Measurements from ENCODE around the gene GAS6.

The GAS6 gene

DNA sequence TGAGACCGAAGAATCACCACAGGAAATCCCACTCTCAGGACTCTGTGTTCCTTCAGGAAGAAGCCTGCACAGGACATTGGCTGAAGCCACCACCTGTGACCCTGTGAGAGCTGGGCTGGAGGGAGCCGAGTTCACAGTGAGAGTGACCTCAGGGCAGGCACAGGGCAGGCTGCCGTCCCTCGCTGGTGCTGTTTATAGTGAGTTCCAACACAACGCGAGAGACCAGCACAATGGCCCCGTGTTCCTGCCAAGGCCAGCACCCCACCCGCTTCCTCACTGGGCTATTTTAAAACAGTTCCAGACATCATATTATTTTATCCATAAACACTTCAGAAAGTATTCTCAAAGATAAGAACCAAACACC, 18.4 kb upstream of the GAS6 start:
- no peak for TF ChIP-seq EZH2phosphoT487 (conservative IDR thresholded peaks at IDR 0.05; ENCODE audit: low read length)
- TF ChIP-seq, protein P1, sequence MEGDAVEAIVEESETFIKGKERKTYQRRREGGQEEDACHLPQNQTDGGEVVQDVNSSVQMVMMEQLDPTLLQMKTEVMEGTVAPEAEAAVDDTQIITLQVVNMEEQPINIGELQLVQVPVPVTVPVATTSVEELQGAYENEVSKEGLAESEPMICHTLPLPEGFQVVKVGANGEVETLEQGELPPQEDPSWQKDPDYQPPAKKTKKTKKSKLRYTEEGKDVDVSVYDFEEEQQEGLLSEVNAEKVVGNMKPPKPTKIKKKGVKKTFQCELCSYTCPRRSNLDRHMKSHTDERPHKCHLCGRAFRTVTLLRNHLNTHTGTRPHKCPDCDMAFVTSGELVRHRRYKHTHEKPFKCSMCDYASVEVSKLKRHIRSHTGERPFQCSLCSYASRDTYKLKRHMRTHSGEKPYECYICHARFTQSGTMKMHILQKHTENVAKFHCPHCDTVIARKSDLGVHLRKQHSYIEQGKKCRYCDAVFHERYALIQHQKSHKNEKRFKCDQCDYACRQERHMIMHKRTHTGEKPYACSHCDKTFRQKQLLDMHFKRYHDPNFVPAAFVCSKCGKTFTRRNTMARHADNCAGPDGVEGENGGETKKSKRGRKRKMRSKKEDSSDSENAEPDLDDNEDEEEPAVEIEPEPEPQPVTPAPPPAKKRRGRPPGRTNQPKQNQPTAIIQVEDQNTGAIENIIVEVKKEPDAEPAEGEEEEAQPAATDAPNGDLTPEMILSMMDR (IDR thresholded peaks at IDR 0.05; ENCODE audit: insufficient read depth, low read length, poor library complexity, severe bottlenecking), result no peak
- no peak overlapping the region for H3K4me3 ChIP-seq (ENCODE audit: insufficient read depth, low read length, poor library complexity, severe bottlenecking)
- no peak overlapping the region for H3K4me2 ChIP-seq (ENCODE audit: low read depth, low read length, poor library complexity, severe bottlenecking)
- no peaks in the 10 kb centered on the region for H3K27me3 ChIP-seq (ENCODE audit: low read length)
- no peaks in the 10 kb centered on the region for H3K79me2 ChIP-seq (ENCODE audit: insufficient read depth, low read length)
- no peak overlapping the region for H2AFZ ChIP-seq (ENCODE audit: low read depth, low read length, severe bottlenecking)
- H3F3A ChIP-seq (ENCODE audit: insufficient read depth), result no peaks in the 10 kb centered on the region
- no peaks in the 10 kb centered on the region for H3K9me3 ChIP-seq (ENCODE audit: insufficient read depth, low read length)
- H3K36me3 ChIP-seq (ENCODE audit: low read length), result no peaks in the 10 kb centered on the region
- H3K27ac ChIP-seq (ENCODE audit: low read depth, low read length), result no peak overlapping the region
- H4K20me1 ChIP-seq (ENCODE audit: low read depth, low read length), result no peaks in the 10 kb centered on the region
- H3K9ac ChIP-seq (ENCODE audit: low read length), result no peak overlapping the region
- H3K9me2 ChIP-seq (replicated peaks; ENCODE audit: insufficient read depth, low read length), result no peaks in the 10 kb centered on the region

DNA sequence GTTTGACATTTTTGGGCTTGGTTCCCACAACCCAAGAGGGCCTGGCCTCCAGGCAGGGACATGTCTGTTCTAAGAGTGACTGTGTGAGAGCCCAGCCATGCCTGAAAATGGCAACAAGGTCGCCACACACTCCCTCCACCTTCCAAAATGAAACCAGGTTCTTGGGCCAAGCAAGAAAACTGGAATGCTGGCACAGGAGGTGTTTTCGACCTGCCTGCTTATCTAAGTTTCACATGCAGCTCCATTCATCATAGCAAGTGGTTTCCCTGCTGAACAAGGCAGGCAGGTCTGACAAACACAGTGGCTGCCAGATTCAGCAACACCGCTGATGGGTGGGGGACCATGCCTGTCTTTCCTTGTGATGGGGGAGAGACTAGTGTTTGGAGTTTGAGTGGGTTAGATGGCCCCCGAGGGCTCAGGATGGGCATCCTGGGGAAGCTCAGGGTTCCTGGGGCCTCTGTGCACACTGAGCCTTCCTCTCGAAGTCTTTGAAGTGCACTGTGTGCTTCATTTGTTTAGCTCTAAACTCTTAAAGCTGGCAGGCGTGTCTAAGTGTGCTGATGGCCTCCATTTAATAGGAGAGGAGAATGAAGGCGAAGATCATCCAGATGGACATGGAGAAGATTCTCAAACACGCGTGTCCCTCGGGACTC, 17.9 kb upstream of the GAS6 start:
- Histone ChIP-seq H3K4me3 (ENCODE audit: insufficient read depth, low read length, poor library complexity, severe bottlenecking) (no peak overlapping the region), H3K9ac (ENCODE audit: low read length) (no peak overlapping the region), H4K20me1 (ENCODE audit: low read depth, low read length) (no peaks in the 10 kb centered on the region), H3K79me2 (ENCODE audit: insufficient read depth, low read length) (no peaks in the 10 kb centered on the region), H3K9me2 (replicated peaks; ENCODE audit: insufficient read depth, low read length) (no peaks in the 10 kb centered on the region), H3K27ac (ENCODE audit: low read depth, low read length) (no peak overlapping the region), H2AFZ (ENCODE audit: low read depth, low read length, severe bottlenecking) (no peak overlapping the region), H3F3A (ENCODE audit: insufficient read depth) (no peaks in the 10 kb centered on the region), H3K9me3 (ENCODE audit: insufficient read depth, low read length) (no peaks in the 10 kb centered on the region), H3K4me2 (ENCODE audit: low read depth, low read length, poor library complexity, severe bottlenecking) (no peak overlapping the region), H3K36me3 (ENCODE audit: low read length) (no peaks in the 10 kb centered on the region), H3K27me3 (ENCODE audit: low read length) (no peaks in the 10 kb centered on the region)
- TF ChIP-seq, protein P1 (IDR thresholded peaks at IDR 0.05; ENCODE audit: insufficient read depth, low read length, poor library complexity, severe bottlenecking), result no peak

DNA sequence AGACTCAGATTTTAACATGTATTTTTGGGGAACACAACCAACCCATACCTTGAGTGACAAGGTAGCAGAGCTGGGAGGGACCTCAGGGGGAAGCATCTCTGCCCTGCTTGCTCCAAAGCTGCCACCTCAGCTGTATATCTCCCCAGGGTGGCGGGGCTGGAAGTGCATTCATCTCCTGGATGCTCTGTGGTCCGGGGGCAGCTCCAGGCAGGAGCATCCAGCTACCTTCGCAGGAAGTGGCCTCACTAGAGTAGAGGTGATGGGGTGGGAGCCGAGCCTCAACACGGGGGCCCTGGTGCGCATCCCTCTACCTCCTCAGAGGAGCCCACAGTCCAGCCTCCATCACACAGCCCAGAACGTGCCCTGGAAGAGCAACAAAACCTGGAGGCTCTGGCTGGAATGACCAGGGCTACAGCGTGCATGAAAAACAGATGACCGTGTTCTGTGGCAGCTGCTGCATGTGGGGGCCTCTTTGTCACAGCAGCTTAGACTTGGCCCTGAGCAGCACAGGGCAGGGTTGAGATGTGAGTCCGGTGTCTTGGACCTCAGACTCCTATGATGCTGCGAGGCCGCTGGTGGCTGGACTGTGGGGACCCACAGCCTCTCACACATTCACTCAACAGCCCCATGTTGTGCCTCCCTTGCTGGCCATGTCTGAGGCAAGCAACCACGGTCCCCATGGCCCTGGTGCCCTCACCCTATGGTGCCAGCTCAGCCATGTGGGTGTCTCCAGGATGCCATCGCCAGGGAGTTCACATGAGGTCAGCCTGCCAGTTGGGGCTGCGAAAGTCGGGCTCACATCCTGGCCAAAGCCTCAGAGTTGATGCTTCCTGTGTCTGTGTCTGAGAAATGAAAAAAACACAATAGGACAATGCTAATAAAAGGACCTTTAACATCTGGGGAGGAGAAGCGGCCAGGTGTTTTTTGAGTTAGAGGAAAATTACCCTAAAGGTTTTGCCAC, 17.1 kb upstream of the GAS6 start:
- no peaks in the 10 kb centered on the region for H3F3A ChIP-seq (ENCODE audit: insufficient read depth)
- H4K20me1 ChIP-seq (ENCODE audit: low read depth, low read length), result no peaks in the 10 kb centered on the region
- H3K9me3 ChIP-seq (ENCODE audit: insufficient read depth, low read length), result no peaks in the 10 kb centered on the region
- no peaks in the 10 kb centered on the region for H3K79me2 ChIP-seq (ENCODE audit: insufficient read depth, low read length)
- no peaks in the 10 kb centered on the region for H3K27me3 ChIP-seq (ENCODE audit: low read length)
- H2AFZ ChIP-seq (ENCODE audit: low read depth, low read length, severe bottlenecking), result no peak overlapping the region
- H3K36me3 ChIP-seq (ENCODE audit: low read length), result no peaks in the 10 kb centered on the region
- H3K4me3 ChIP-seq (ENCODE audit: insufficient read depth, low read length, poor library complexity, severe bottlenecking), result no peak overlapping the region
- no peak overlapping the region for H3K27ac ChIP-seq (ENCODE audit: low read depth, low read length)
- H3K4me2 ChIP-seq (ENCODE audit: low read depth, low read length, poor library complexity, severe bottlenecking), result no peak overlapping the region
- no peak overlapping the region for H3K9ac ChIP-seq (ENCODE audit: low read length)
- no peaks in the 10 kb centered on the region for H3K9me2 ChIP-seq (replicated peaks; ENCODE audit: insufficient read depth, low read length)
- no peak for TF ChIP-seq EZH2phosphoT487 (conservative IDR thresholded peaks at IDR 0.05; ENCODE audit: low read length)
- TF ChIP-seq, protein P1 (IDR thresholded peaks at IDR 0.05; ENCODE audit: insufficient read depth, low read length, poor library complexity, severe bottlenecking), result no peak

All from SU-DHL-6 (cell line).